BE2C (cell line): ENCODE results near the gene LRRC8B.

Experiments used
- DNase-seq: peaks from one replicate; pipeline ENCODE4 v3.0.0-alpha.2; 2020
- H3K27me3 ChIP-seq: fragments of 250-450 bp; sonication (Bioruptor Pico); 2 replicates; pipeline ENCODE4 v1.5.1; 2020; ENCODE audit warnings: mild to moderate bottlenecking
- H3K36me3 ChIP-seq: fragments of 250-450 bp; sonication (Bioruptor Pico); 2 replicates; pipeline ENCODE4 v1.5.1; 2020; ENCODE audit warnings: mild to moderate bottlenecking
- H3K4me1 ChIP-seq: fragments of 250-450 bp; sonication (Bioruptor Pico); 2 replicates; pipeline ENCODE4 v1.5.1; 2020
- H3K4me3 ChIP-seq: 2 replicates; pipeline ENCODE4 v1.5.1; 2011; ENCODE audit warnings: low read depth, low read length
- H3K9me3 ChIP-seq: fragments of 250-450 bp; sonication (Bioruptor Pico); 2 replicates; pipeline ENCODE4 v1.5.1; 2020
- TF ChIP-seq, protein P1 (sequence below): IDR thresholded peaks from 2 replicates; pipeline ENCODE4 v1.5.1; 2012; ENCODE audit warnings: mild to moderate bottlenecking, low read depth, low read length

The LRRC8B gene

DNA sequence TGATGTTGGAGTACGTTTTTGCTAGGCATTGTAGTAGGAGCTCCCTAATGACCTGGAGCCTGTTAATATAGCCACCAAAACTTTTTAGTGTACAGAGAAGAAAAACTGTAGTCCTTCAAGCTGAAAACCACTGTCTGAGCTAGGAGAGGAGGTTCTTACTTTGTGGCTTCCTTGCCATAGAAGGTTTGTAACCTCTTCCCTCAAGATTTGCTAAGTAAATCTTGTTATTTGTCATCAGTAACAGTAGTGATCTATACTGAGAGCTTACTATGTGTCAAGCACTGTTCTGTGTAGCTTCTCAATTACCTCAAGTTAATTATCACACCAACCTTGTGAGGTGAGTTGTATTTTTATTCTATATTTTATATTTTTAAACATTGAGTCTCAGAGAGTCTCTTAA lies 87.1 kb downstream of the LRRC8B start:
- H3K9me3 ChIP-seq, result no peaks in the 10 kb centered on the region
- DNase-seq, result no peak
- H3K27me3 ChIP-seq, result no peaks in the 10 kb centered on the region
- H3K4me3 ChIP-seq, result no peak overlapping the region
- TF ChIP-seq, protein P1, sequence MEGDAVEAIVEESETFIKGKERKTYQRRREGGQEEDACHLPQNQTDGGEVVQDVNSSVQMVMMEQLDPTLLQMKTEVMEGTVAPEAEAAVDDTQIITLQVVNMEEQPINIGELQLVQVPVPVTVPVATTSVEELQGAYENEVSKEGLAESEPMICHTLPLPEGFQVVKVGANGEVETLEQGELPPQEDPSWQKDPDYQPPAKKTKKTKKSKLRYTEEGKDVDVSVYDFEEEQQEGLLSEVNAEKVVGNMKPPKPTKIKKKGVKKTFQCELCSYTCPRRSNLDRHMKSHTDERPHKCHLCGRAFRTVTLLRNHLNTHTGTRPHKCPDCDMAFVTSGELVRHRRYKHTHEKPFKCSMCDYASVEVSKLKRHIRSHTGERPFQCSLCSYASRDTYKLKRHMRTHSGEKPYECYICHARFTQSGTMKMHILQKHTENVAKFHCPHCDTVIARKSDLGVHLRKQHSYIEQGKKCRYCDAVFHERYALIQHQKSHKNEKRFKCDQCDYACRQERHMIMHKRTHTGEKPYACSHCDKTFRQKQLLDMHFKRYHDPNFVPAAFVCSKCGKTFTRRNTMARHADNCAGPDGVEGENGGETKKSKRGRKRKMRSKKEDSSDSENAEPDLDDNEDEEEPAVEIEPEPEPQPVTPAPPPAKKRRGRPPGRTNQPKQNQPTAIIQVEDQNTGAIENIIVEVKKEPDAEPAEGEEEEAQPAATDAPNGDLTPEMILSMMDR, result no peak
- no peaks in the 10 kb centered on the region for H3K36me3 ChIP-seq
- no peaks in the 10 kb centered on the region for H3K4me1 ChIP-seq

DNA sequence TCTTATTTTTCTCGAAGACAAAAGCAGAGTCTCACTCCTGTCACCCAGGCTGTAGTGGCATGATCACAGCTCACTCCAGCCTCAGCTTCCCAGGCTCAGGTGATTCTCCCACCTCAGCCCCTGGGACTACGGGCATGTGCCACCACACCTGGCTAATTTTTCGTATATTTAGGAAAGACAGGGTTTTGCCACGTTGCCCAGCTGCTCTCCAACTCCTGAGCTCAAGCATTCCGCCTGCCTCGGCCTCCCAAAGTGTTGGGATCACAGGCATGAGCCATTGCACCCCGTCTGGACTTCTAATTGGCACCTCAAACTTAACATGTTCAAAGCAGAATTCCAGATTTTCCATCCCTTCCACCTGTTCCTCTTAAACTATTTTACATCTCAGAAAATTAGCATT lies 89.3 kb downstream of the LRRC8B start:
- H3K36me3 ChIP-seq, result no peaks in the 10 kb centered on the region
- H3K4me1 ChIP-seq, result no peaks in the 10 kb centered on the region
- H3K4me3 ChIP-seq, result no peak overlapping the region
- H3K27me3 ChIP-seq, result no peaks in the 10 kb centered on the region
- TF ChIP-seq, protein P1, result no peak
- no peak for DNase-seq
- H3K9me3 ChIP-seq, result no peaks in the 10 kb centered on the region

DNA sequence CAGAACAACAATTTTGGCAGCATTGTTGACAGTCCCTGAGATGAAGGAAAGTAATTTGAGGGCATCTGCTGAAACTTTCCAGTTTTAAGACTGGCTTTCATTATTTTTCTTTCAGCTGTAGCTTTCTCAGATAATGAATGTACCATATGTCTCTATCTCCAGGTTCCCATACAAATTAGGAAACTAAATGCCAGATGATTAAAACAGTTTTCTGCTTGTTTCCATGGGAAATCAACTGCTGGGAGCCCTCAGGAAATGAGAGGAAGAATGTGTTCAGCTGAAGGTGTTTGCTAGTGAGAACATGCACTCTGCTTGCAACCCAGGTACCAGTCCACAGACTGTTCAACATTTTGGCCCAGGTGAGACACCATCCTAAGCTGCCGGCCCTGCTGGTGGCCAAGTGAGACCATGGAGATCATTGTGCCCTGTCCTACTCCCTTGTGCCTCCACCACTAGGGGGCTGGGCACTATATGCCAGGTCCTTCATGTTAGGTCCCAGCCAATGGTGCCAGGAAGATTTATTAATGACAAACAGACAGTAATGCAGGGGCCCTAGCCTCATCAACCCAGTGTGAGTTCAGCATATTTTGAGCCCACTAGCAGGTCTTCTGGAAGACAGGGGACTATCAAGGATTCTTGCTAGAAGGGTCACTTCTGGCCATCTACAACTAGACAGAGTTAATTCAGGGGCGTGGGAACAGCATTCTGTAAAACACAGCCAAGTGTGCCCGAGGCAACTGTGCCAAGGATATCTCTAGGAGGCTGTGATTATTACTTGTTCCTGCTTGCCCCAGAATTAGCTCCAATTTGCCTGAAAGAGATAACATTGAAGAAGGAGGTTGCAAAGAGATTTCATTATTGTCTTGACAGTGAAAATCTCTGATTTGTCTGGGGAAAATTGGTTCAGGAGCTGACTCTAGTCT lies 91.3 kb downstream of the LRRC8B start:
- TF ChIP-seq, protein P1, result peak; percentile 45
- Histone ChIP-seq H3K4me3 (no peak overlapping the region), H3K27me3 (no peaks in the 10 kb centered on the region), H3K36me3 (no peaks in the 10 kb centered on the region), H3K4me1 (no peaks in the 10 kb centered on the region), H3K9me3 (no peaks in the 10 kb centered on the region)
- peak; percentile 30 for DNase-seq

DNA sequence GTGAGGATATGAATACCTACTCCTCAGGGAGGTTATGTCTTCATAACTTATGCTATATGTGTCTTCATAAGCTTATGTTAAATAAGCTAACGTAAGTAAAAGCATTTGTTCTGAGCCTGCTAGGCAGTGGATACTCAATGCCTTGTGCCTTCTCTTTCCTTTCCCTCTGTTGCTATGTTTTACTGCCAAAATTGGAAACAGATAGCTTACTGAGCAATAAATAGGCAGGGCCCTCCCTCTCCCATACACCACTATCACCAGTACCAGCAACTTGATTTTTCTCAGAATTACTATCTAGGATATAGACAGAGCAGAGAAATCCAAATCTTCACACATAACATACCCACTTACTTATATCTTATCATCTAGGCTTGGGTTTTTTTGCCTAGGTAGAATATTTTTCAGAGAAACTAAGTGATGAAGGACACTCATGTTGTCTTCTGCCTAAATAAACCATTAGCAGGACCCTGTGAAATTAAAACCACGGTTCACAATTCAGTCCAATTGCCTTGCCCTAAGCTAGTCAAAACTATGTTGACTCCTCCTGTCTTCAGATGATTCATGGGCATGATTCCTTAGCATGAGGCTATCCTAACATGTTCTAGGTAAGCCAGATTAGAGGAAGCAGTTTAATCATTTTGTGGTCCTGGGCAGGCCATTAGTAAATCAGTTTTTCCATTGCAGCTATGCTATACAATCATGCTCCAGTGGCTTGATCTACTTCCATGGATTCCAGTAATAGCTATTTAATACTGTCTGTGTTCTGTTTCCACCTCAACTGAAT lies 92.4 kb downstream of the LRRC8B start:
- Histone ChIP-seq H3K9me3 (no peaks in the 10 kb centered on the region), H3K27me3 (no peaks in the 10 kb centered on the region), H3K4me3 (no peak overlapping the region), H3K4me1 (no peaks in the 10 kb centered on the region), H3K36me3 (no peaks in the 10 kb centered on the region)
- TF ChIP-seq, protein P1, result no peak
- DNase-seq, result no peak

DNA sequence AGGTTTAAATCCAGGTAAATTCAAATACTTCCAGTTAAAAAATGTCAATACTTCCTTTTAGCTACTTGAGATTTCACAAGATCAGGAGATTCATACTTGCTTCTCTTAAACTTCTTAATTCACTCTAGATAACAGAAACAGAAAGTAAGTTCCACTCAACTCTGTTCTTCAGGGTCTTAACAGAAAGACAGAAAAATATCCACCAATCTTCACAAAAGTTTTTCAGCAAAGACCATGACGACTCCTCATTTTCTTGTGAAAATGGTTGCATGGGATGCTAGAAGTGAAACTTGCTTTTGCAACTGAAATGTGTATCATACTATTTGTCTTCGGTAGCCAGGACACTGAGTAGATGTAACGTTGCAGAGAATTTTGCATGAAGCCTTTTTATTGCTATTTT lies 96.0 kb downstream of the LRRC8B start:
- TF ChIP-seq, protein P1, result no peak
- H3K4me1 ChIP-seq, result no peaks in the 10 kb centered on the region
- H3K36me3 ChIP-seq, result no peaks in the 10 kb centered on the region
- H3K27me3 ChIP-seq, result no peaks in the 10 kb centered on the region
- H3K9me3 ChIP-seq, result no peaks in the 10 kb centered on the region
- no peak for DNase-seq
- H3K4me3 ChIP-seq, result no peak overlapping the region
